Measurements from ENCODE around the gene CNOT4. TPM values are rescaled to one million over a fixed set of nuclear protein-coding genes. Genes with fewer than 3 reads are reported as not detected.
A peak's percentile ranks its signal among the peaks of the same experiment; 100 is the strongest.

Gene CNOT4
- total and polyA plus RNA-seq, 10 of the 15 experiments (the other 5 are each of a cell fraction or from before 2014, with no cell fraction given), result 9.4 to 29.6 (median 16.6) TPM

DNA sequence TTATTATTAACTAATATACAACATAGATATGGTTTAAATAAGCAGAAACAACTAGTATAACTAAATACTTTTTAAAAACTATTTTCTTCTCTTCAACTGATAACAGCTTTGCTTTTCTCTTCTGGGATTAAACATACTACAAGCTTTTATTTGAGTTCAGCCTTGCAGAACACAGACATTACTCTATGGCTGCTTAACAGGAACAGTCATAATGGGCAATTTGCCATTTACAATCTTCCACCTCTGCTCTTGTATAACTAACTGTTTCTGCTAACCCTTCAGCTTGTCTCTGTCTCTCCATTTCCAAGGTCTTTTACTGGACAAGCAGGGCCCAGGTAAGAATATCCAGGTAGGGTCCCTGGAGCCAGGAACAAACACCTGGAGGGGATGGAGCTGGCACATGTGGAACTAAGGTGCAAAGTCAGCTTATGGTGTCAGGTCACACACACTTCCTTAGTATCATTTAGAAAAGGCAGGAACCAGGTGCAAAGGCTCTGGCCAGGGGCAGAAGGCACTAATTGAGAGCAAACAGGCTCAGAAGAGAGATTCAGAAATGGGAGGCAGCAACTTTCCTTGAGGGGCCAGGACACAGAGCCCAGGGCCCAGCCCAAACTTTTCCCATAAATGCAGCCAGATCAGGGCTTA is 183.1 kb downstream of the CNOT4 start:
- CTCF ChIA-PET, result interaction anchor here (1.0 kb wide), 2 partner anchors 9 to 46 kb away, joined by 3 to 6 read pairs; no protein-coding TSS in a partner anchor
- FAIRE-seq, result peak; percentile 47
- no peaks in the 10 kb centered on the region for H3K4me1 ChIP-seq (ENCODE audit: control insufficient read depth, insufficient read depth, low read length)

More for the DNA sequence above, 183.1 kb downstream of the CNOT4 start:
- in situ Hi-C loops (cut with MboI) (no loop called here), intact Hi-C loops (cut with micrococcal nuclease; ENCODE audit: unreplicated experiment) (no loop called here)
- H3K79me2 ChIP-seq (ENCODE audit: control insufficient read depth, insufficient read depth, low read length), result no peaks in the 10 kb centered on the region
- no peak overlapping the region for H3K27ac ChIP-seq (ENCODE audit: control insufficient read depth, insufficient read depth)
- POLR2A ChIA-PET, result no interaction called here
- H2AFZ ChIP-seq (ENCODE audit: control insufficient read depth, low read depth, low read length), result no peak overlapping the region
- SMC1A ChIA-PET (ENCODE audit: uncharacterized antibody, unreplicated experiment), result interaction anchor here (0.6 to 1.7 kb wide), 4 partner anchors 9 to 53 kb away, joined by 3 to 6 read pairs (median 4); no protein-coding TSS in a partner anchor
- DNase-seq (ENCODE audit: low read depth, low spot score) (no peak), ATAC-seq (no peak)
- BruUV-seq (replicated peaks), result no TSS peak
- H3K36me3 ChIP-seq (ENCODE audit: control insufficient read depth in 2 of 2, insufficient read depth in 2 of 2, low read length in 1 of 2), result no peaks in the 10 kb centered on the region
- H3K4me3 ChIP-seq, result no peak overlapping the region
- no peak for TF ChIP-seq RBBP5 (conservative IDR thresholded peaks at IDR 0.05)
- TF ChIP-seq ZBTB40 (IDR thresholded peaks at IDR 0.05; ENCODE audit: borderline replicate concordance), result no peak
- TF ChIP-seq SMAD1 (IDR thresholded peaks at IDR 0.05; ENCODE audit: low read depth, partially characterized antibody), result no peak
- no peak for TF ChIP-seq ATF7 (IDR thresholded peaks at IDR 0.05; ENCODE audit: low read depth)
- TF ChIP-seq MEF2B (IDR thresholded peaks at IDR 0.05; ENCODE audit: partially characterized antibody, poor library complexity, severe bottlenecking), result no peak
- no peak for TF ChIP-seq ZNF207 (IDR thresholded peaks at IDR 0.05; ENCODE audit: borderline replicate concordance)
- TF ChIP-seq EED (IDR thresholded peaks at IDR 0.05; ENCODE audit: low read depth), result no peak
- TF ChIP-seq JUND (IDR thresholded peaks at IDR 0.05; ENCODE audit: low read depth, low read length), result no peak
- H3K9me3 ChIP-seq (replicated peaks; ENCODE audit: control insufficient read depth, insufficient read depth, low read length), result no peaks in the 10 kb centered on the region; the same call in 2 of the 3 replicates
- RAD21 ChIA-PET (ENCODE audit: unreplicated experiment), result no interaction called here
- H3K4me2 ChIP-seq (ENCODE audit: control insufficient read depth, insufficient read depth), result no peak overlapping the region
- no peaks in the 10 kb centered on the region; a peak in 2 of 4 replicates for H3K27me3 ChIP-seq (replicated peaks in 1 of 2; ENCODE audit: control insufficient read depth in 2 of 2, insufficient read depth in 2 of 2, low read length in 1 of 2)
- H4K20me1 ChIP-seq (ENCODE audit: control insufficient read depth, insufficient read depth), result no peaks in the 10 kb centered on the region
- no peak overlapping the region for H3K9ac ChIP-seq (ENCODE audit: control insufficient read depth, insufficient read depth, low read length)

Data from GM12878 (cell line).